MG63 (cell line): ENCODE data around the gene HNRNPF. TPM values are rescaled to one million over a fixed set of nuclear protein-coding genes. Genes with fewer than 3 reads are reported as not detected.
A peak's percentile ranks its signal among the peaks of the same experiment; 100 is the strongest.
"Not testable (repeated sequence)": the region's sequence is repeated elsewhere in the genome, so short reads cannot be mapped to it uniquely, and the experiment has no call there.

Experiments
- DNase-seq: peaks from one replicate; pipeline ENCODE4 v3.0.0-alpha.2; 2020
- H3K27me3 ChIP-seq: fragments of 250-450 bp; sonication (Bioruptor Pico); 2 replicates; pipeline ENCODE4 v1.5.1; 2020; ENCODE audit warnings: mild to moderate bottlenecking, moderate library complexity
- H3K36me3 ChIP-seq: fragments of 250-450 bp; sonication (Bioruptor Pico); 2 replicates; pipeline ENCODE4 v1.5.1; 2020; ENCODE audit warnings: mild to moderate bottlenecking, moderate library complexity
- H3K4me3 ChIP-seq: fragments of 250-450 bp; sonication (Bioruptor Pico); 2 replicates; pipeline ENCODE4 v1.5.1; 2020; ENCODE audit warnings: mild to moderate bottlenecking, moderate library complexity
- H3K9me3 ChIP-seq: fragments of 250-450 bp; sonication (Bioruptor Pico); 2 replicates; pipeline ENCODE4 v1.5.1; 2020; ENCODE audit warnings: mild to moderate bottlenecking, moderate library complexity
- total RNA-seq: library from RNA; depleted of rRNA; stranded (reverse); fragments of >200 nt; shearing (Covaris generic); gene quantifications from 2 replicates; pipeline ENCODE4 v1.2.3, GENCODE V29; 2014; ENCODE audit warnings: low replicate concordance

HNRNPF gene
- total RNA-seq, 1 experiment from 2014 or later = 286 TPM

GRCh38 chr10:43407148-43407575, 1.8 kb downstream of the HNRNPF start:
- Histone ChIP-seq H3K4me3 (peak overlapping the region; percentile 76), H3K27me3 (no peaks in the 10 kb centered on the region), H3K9me3 (no peaks in the 10 kb centered on the region), H3K36me3 (peaks cover 59% of the 10 kb centered on the region)
- DNase-seq = peak; percentile 50

- Histone ChIP-seq H3K36me3 (peaks cover 83% of the 10 kb centered on the region), H3K9me3 (no peaks in the 10 kb centered on the region), H3K27me3 (no peaks in the 10 kb centered on the region), H3K4me3 (peak overlapping the region; percentile 76)
- DNase-seq = no peak
Measured at GRCh38 chr10:43404704-43405084, 4.3 kb downstream of the HNRNPF start.

- DNase-seq = peak; percentile 31
Measured at GRCh38 chr10:43403911-43404703, 4.9 kb downstream of the HNRNPF start.

GRCh38 chr10:43402880-43403452, 6.0 kb downstream of the HNRNPF start:
- DNase-seq = no peak
- Histone ChIP-seq H3K9me3 (no peaks in the 10 kb centered on the region), H3K36me3 (peaks cover 94% of the 10 kb centered on the region), H3K27me3 (no peaks in the 10 kb centered on the region), H3K4me3 (no peak overlapping the region)

More at GRCh38 chr10:43403911-43404703, 4.9 kb downstream of the HNRNPF start:
- Histone ChIP-seq H3K9me3 (no peaks in the 10 kb centered on the region), H3K4me3 (peak overlapping the region; percentile 76), H3K36me3 (peaks cover 88% of the 10 kb centered on the region), H3K27me3 (no peaks in the 10 kb centered on the region)

- H3K36me3 ChIP-seq = peaks cover 94% of the 10 kb centered on the region
- no peaks in the 10 kb centered on the region for H3K9me3 ChIP-seq
- no peak overlapping the region for H3K4me3 ChIP-seq
- DNase-seq = no peak
- H3K27me3 ChIP-seq = no peaks in the 10 kb centered on the region
Measured at GRCh38 chr10:43402176-43402575, 6.8 kb downstream of the HNRNPF start.

GRCh38 chr10:43401627-43402026, 7.4 kb downstream of the HNRNPF start:
- no peak for DNase-seq
- no peak overlapping the region for H3K4me3 ChIP-seq

GRCh38 chr10:43399320-43400310, 9.4 kb downstream of the HNRNPF start:
- no peak for DNase-seq
- H3K36me3 ChIP-seq = peaks cover 90% of the 10 kb centered on the region
- H3K4me3 ChIP-seq = no peak overlapping the region

More at GRCh38 chr10:43401627-43402026, 7.4 kb downstream of the HNRNPF start:
- Histone ChIP-seq H3K9me3 (no peaks in the 10 kb centered on the region), H3K27me3 (no peaks in the 10 kb centered on the region), H3K36me3 (peaks cover 92% of the 10 kb centered on the region)

GRCh38 chr10:43398939-43399319, 10.1 kb downstream of the HNRNPF start:
- Histone ChIP-seq H3K4me3 (no peak overlapping the region), H3K9me3 (no peaks in the 10 kb centered on the region), H3K27me3 (no peaks in the 10 kb centered on the region), H3K36me3 (peaks cover 92% of the 10 kb centered on the region)
- no peak for DNase-seq

More at GRCh38 chr10:43399320-43400310, 9.4 kb downstream of the HNRNPF start:
- H3K27me3 ChIP-seq = no peaks in the 10 kb centered on the region
- H3K9me3 ChIP-seq = no peaks in the 10 kb centered on the region

- Histone ChIP-seq H3K36me3 (peaks cover 93% of the 10 kb centered on the region), H3K27me3 (no peaks in the 10 kb centered on the region), H3K4me3 (no peak overlapping the region), H3K9me3 (no peaks in the 10 kb centered on the region)
- no peak for DNase-seq
Measured at GRCh38 chr10:43396928-43397624, 11.9 kb downstream of the HNRNPF start.

- peaks cover 93% of the 10 kb centered on the region for H3K36me3 ChIP-seq
- H3K9me3 ChIP-seq = no peaks in the 10 kb centered on the region
- H3K27me3 ChIP-seq = no peaks in the 10 kb centered on the region
- no peak for DNase-seq
- no peak overlapping the region for H3K4me3 ChIP-seq
Measured at GRCh38 chr10:43396061-43396927, 12.7 kb downstream of the HNRNPF start.

GRCh38 chr10:43395571-43396060, 13.4 kb downstream of the HNRNPF start:
- no peaks in the 10 kb centered on the region for H3K27me3 ChIP-seq
- DNase-seq = no peak
- peaks cover 93% of the 10 kb centered on the region for H3K36me3 ChIP-seq
- H3K9me3 ChIP-seq = no peaks in the 10 kb centered on the region
- H3K4me3 ChIP-seq = no peak overlapping the region

GRCh38 chr10:43394868-43395267, 14.1 kb downstream of the HNRNPF start:
- no peak overlapping the region for H3K4me3 ChIP-seq
- peaks cover 94% of the 10 kb centered on the region for H3K36me3 ChIP-seq
- no peaks in the 10 kb centered on the region for H3K9me3 ChIP-seq
- no peak for DNase-seq
- no peaks in the 10 kb centered on the region for H3K27me3 ChIP-seq

GRCh38 chr10:43393606-43394360, 15.2 kb downstream of the HNRNPF start:
- Histone ChIP-seq H3K27me3 (no peaks in the 10 kb centered on the region), H3K9me3 (no peaks in the 10 kb centered on the region), H3K4me3 (no peak overlapping the region), H3K36me3 (peaks cover 92% of the 10 kb centered on the region)
- no peak for DNase-seq

- H3K36me3 ChIP-seq = peaks cover 92% of the 10 kb centered on the region
- H3K4me3 ChIP-seq, DNase-seq, H3K9me3 ChIP-seq, H3K27me3 ChIP-seq: not testable (repeated sequence)
Measured at GRCh38 chr10:43393186-43393585, 15.8 kb downstream of the HNRNPF start.

GRCh38 chr10:43392748-43393147, 16.2 kb downstream of the HNRNPF start:
- Histone ChIP-seq H3K9me3 (no peaks in the 10 kb centered on the region), H3K4me3 (no peak overlapping the region), H3K27me3 (no peaks in the 10 kb centered on the region), H3K36me3 (peaks cover 92% of the 10 kb centered on the region)
- no peak for DNase-seq
